ENCODE measurements around the gene MDK.

Gene MDK

DNA sequence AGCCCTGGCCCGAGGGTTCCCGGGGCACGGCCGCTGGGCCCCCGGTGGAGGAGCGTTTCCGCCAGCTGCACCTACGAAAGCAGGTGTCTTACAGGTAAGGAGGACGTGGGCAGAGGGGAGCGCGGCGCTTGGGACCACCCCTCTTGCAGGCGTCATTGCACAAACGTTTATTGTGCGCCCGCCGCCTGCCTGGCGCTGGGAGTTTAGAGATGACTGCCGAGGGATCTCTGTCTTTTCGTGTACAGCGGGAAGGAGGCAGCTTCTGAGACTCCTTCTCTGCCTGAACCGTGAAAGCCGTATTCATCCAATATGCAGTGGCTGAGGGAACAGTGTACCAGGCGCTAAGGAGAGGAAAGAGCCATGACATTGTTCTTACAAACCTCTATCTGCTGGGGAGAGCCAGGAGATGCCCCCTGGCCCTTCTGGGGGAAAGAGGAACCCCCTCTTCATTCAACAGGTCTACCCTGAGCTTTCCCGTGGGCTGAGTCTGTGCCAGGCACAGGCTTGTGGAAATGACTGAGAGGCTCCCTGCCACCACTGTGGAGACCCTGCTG is 48.0 kb upstream of the MDK start:
- peaks cover 24% of the 10 kb centered on the region for H3K4me1 ChIP-seq (ENCODE audit: control insufficient read depth, insufficient read depth, low read depth, low read length)
- H3K9me3 ChIP-seq (ENCODE audit: control insufficient read depth, low read length) = no peaks in the 10 kb centered on the region
- no peaks in the 10 kb centered on the region for H3K36me3 ChIP-seq (ENCODE audit: control insufficient read depth in 1 of 2, insufficient read depth in 2 of 2, low read depth in 1 of 2, low read length in 2 of 2)
- H4K91ac ChIP-seq (ENCODE audit: low read length) = no peak overlapping the region
- H2BK15ac ChIP-seq (ENCODE audit: low read depth, poor library complexity, severe bottlenecking) = no peak overlapping the region
- WGBS = 19% methylated on average over 19 of the region's 25 CpGs
- peak overlapping the region in 1 of 2 experiments; percentile 75 for H3K23ac ChIP-seq (ENCODE audit: low read length in 2 of 2)
- H2BK12ac ChIP-seq (ENCODE audit: low read length in 2 of 2) = peak overlapping the region in 1 of 2 experiments; percentile 35
- H3K4me2 ChIP-seq (ENCODE audit: low read length, poor library complexity, severe bottlenecking) = peak overlapping the region; percentile 83
- no peak overlapping the region for H2AK5ac ChIP-seq (ENCODE audit: low read length, severe bottlenecking)
- H3K4me3 ChIP-seq (ENCODE audit: insufficient read depth in 1 of 2, low read depth in 1 of 2, low read length in 2 of 2) = peak overlapping the region; percentile 45 to 53
- no peak for DNase-seq
- no peaks in the 10 kb centered on the region for H3K79me1 ChIP-seq (replicated peaks; ENCODE audit: low read length, poor library complexity, severe bottlenecking)
- H3K9ac ChIP-seq (ENCODE audit: low read length) = no peak overlapping the region
- no peak overlapping the region for H3K27ac ChIP-seq (ENCODE audit: low read length, poor library complexity, severe bottlenecking)
- no peak overlapping the region for H2BK5ac ChIP-seq (ENCODE audit: low read depth, low read length, poor library complexity, severe bottlenecking)
- peaks cover 53 to 54% of the 10 kb centered on the region in 2 experiments for H3K27me3 ChIP-seq (ENCODE audit: control insufficient read depth in 1 of 2, insufficient read depth in 1 of 2, low read length in 2 of 2)
- peak overlapping the region; percentile 70 for H2AFZ ChIP-seq (ENCODE audit: low read depth, low read length)
- no peak overlapping the region for H3K14ac ChIP-seq (ENCODE audit: low read length in 2 of 2)
- no peak overlapping the region for H2BK120ac ChIP-seq (ENCODE audit: low read depth, low read length)
- H4K8ac ChIP-seq (ENCODE audit: low read length) = no peak overlapping the region
- H3K4ac ChIP-seq (ENCODE audit: low read depth in 1 of 2, low read length in 2 of 2) = no peak overlapping the region
- H3K18ac ChIP-seq (ENCODE audit: low read depth in 1 of 2, low read length in 2 of 2) = no peak overlapping the region

DNA sequence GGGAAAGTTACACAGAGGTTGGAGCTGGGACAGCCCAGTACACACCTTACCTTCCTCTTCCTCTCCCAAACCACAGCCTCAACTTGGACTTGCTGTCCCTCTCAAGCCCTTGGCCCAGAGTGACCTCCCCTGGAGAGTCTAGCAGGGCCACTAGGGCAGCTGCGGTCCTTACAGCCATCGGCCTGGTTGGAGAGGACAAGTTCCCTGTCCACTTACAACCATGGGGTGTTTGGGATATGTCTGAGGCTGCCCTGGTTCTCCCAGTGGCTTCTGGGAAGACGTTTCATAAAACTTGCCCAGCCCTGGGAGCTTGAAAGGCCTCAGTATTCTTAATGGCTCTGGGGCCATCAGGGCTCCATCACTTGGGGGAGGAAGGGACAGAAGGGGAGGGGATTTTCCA is 47.3 kb upstream of the MDK start:
- Histone ChIP-seq H3K4me2 (ENCODE audit: low read length, poor library complexity, severe bottlenecking) (no peak overlapping the region), H2BK15ac (ENCODE audit: low read depth, poor library complexity, severe bottlenecking) (no peak overlapping the region), H3K4ac (ENCODE audit: low read depth in 1 of 2, low read length in 2 of 2) (no peak overlapping the region), H3K9ac (ENCODE audit: low read length) (no peak overlapping the region), H2BK120ac (ENCODE audit: low read depth, low read length) (no peak overlapping the region), H2BK5ac (ENCODE audit: low read depth, low read length, poor library complexity, severe bottlenecking) (no peak overlapping the region), H3K27me3 (ENCODE audit: control insufficient read depth in 1 of 2, insufficient read depth in 1 of 2, low read length in 2 of 2) (peaks cover 53% of the 10 kb centered on the region in 2 experiments), H3K9me3 (ENCODE audit: control insufficient read depth, low read length) (no peaks in the 10 kb centered on the region), H2AFZ (ENCODE audit: low read depth, low read length) (no peak overlapping the region), H2AK5ac (ENCODE audit: low read length, severe bottlenecking) (no peak overlapping the region), H2BK12ac (ENCODE audit: low read length in 2 of 2) (no peak overlapping the region), H3K14ac (ENCODE audit: low read length in 2 of 2) (no peak overlapping the region), H3K79me1 (replicated peaks; ENCODE audit: low read length, poor library complexity, severe bottlenecking) (no peaks in the 10 kb centered on the region), H3K4me1 (ENCODE audit: control insufficient read depth, insufficient read depth, low read depth, low read length) (peaks cover 31% of the 10 kb centered on the region), H3K4me3 (ENCODE audit: insufficient read depth in 1 of 2, low read depth in 1 of 2, low read length in 2 of 2) (no peak overlapping the region), H3K27ac (ENCODE audit: low read length, poor library complexity, severe bottlenecking) (no peak overlapping the region), H3K18ac (ENCODE audit: low read depth in 1 of 2, low read length in 2 of 2) (no peak overlapping the region), H4K91ac (ENCODE audit: low read length) (no peak overlapping the region), H3K23ac (ENCODE audit: low read length in 2 of 2) (no peak overlapping the region), H4K8ac (ENCODE audit: low read length) (no peak overlapping the region), H3K36me3 (ENCODE audit: control insufficient read depth in 1 of 2, insufficient read depth in 2 of 2, low read depth in 1 of 2, low read length in 2 of 2) (no peaks in the 10 kb centered on the region)
- WGBS = 90% methylated on average over 3 of the region's 3 CpGs
- DNase-seq = no peak

DNA sequence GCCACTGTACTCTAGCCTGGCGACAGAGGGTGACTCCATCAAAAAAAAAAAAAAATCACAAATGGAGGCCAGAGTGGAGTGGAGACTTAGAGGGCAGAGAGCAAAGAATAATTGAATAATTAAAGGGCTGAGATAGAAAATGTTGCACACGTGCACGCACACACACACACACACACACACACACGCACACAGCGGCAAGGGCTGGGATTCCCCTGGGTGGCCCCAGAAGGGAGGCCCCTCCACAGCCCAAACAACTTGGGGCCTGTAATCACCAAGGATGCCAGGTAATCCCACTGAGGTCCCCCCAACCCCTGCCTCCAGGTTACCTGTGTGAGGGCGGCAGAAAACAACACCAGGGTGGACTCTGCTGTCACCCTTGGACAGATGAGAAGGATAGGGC is 46.2 kb upstream of the MDK start:
- DNase-seq = no peak
- Histone ChIP-seq H3K14ac (ENCODE audit: low read length in 2 of 2) (no peak overlapping the region), H3K27ac (ENCODE audit: low read length, poor library complexity, severe bottlenecking) (no peak overlapping the region), H3K4ac (ENCODE audit: low read depth in 1 of 2, low read length in 2 of 2) (no peak overlapping the region), H2BK5ac (ENCODE audit: low read depth, low read length, poor library complexity, severe bottlenecking) (no peak overlapping the region), H3K36me3 (ENCODE audit: control insufficient read depth in 1 of 2, insufficient read depth in 2 of 2, low read depth in 1 of 2, low read length in 2 of 2) (no peaks in the 10 kb centered on the region), H3K27me3 (ENCODE audit: control insufficient read depth in 1 of 2, insufficient read depth in 1 of 2, low read length in 2 of 2) (peaks cover 43 to 49% of the 10 kb centered on the region in 2 experiments), H2BK120ac (ENCODE audit: low read depth, low read length) (no peak overlapping the region), H4K8ac (ENCODE audit: low read length) (no peak overlapping the region), H3K9ac (ENCODE audit: low read length) (no peak overlapping the region), H3K9me3 (ENCODE audit: control insufficient read depth, low read length) (no peaks in the 10 kb centered on the region), H2AK5ac (ENCODE audit: low read length, severe bottlenecking) (no peak overlapping the region), H2BK15ac (ENCODE audit: low read depth, poor library complexity, severe bottlenecking) (peak overlapping the region; percentile 26), H2AFZ (ENCODE audit: low read depth, low read length) (no peak overlapping the region), H3K23ac (ENCODE audit: low read length in 2 of 2) (no peak overlapping the region), H3K4me1 (ENCODE audit: control insufficient read depth, insufficient read depth, low read depth, low read length) (peaks cover 35% of the 10 kb centered on the region), H3K79me1 (replicated peaks; ENCODE audit: low read length, poor library complexity, severe bottlenecking) (no peaks in the 10 kb centered on the region), H3K4me2 (ENCODE audit: low read length, poor library complexity, severe bottlenecking) (no peak overlapping the region), H3K18ac (ENCODE audit: low read depth in 1 of 2, low read length in 2 of 2) (no peak overlapping the region), H3K4me3 (ENCODE audit: insufficient read depth in 1 of 2, low read depth in 1 of 2, low read length in 2 of 2) (no peak overlapping the region), H2BK12ac (ENCODE audit: low read length in 2 of 2) (peak overlapping the region in 1 of 2 experiments; percentile 37), H4K91ac (ENCODE audit: low read length) (no peak overlapping the region)
- WGBS = 88% methylated on average over 5 of the region's 6 CpGs

DNA sequence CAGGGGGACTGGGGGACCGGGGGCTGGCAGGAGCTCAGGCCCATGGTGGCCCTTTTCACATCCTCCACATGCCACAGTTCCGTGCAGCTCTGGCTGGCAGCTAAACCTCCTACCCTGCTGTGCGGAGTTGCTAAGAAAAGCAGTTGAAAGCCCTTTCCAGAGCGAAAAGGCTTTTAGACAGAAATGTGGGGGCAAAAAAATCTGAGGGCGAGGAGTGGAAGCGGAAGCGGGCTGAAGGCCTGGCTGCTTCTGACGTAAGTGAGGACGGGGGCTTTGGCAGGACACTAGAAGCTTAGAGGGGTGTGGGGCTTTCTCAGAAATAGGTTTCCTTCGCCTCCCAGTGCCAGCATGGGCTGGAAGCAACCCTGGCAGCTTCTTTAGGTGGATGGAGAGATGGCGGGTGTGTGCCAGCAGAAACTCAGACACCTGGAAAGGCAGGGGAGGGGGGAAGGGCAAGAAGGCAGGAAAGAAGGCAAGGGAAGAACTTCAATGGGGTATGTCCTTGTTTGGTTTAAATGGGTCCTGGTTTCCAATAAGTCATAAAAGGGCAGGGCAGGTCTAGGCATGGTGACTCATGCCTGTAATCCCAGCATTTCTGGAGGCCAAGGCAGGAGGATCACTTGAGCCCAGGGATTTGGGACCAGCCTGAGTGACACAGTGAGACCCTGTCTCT is 45.4 kb upstream of the MDK start:
- Histone ChIP-seq H2BK120ac (ENCODE audit: low read depth, low read length) (no peak overlapping the region), H3K4me2 (ENCODE audit: low read length, poor library complexity, severe bottlenecking) (no peak overlapping the region), H2BK15ac (ENCODE audit: low read depth, poor library complexity, severe bottlenecking) (peak overlapping the region; percentile 26), H3K9ac (ENCODE audit: low read length) (no peak overlapping the region), H3K18ac (ENCODE audit: low read depth in 1 of 2, low read length in 2 of 2) (no peak overlapping the region), H2AFZ (ENCODE audit: low read depth, low read length) (no peak overlapping the region), H3K4ac (ENCODE audit: low read depth in 1 of 2, low read length in 2 of 2) (no peak overlapping the region), H2BK5ac (ENCODE audit: low read depth, low read length, poor library complexity, severe bottlenecking) (no peak overlapping the region), H3K23ac (ENCODE audit: low read length in 2 of 2) (no peak overlapping the region), H2AK5ac (ENCODE audit: low read length, severe bottlenecking) (no peak overlapping the region), H3K4me3 (ENCODE audit: insufficient read depth in 1 of 2, low read depth in 1 of 2, low read length in 2 of 2) (no peak overlapping the region), H3K79me1 (replicated peaks; ENCODE audit: low read length, poor library complexity, severe bottlenecking) (no peaks in the 10 kb centered on the region), H3K14ac (ENCODE audit: low read length in 2 of 2) (no peak overlapping the region), H3K27me3 (ENCODE audit: control insufficient read depth in 1 of 2, insufficient read depth in 1 of 2, low read length in 2 of 2) (peaks cover 35 to 47% of the 10 kb centered on the region in 2 experiments), H3K27ac (ENCODE audit: low read length, poor library complexity, severe bottlenecking) (no peak overlapping the region), H2BK12ac (ENCODE audit: low read length in 2 of 2) (no peak overlapping the region), H3K36me3 (ENCODE audit: control insufficient read depth in 1 of 2, insufficient read depth in 2 of 2, low read depth in 1 of 2, low read length in 2 of 2) (no peaks in the 10 kb centered on the region), H4K91ac (ENCODE audit: low read length) (peak overlapping the region; percentile 16), H3K4me1 (ENCODE audit: control insufficient read depth, insufficient read depth, low read depth, low read length) (peaks cover 32% of the 10 kb centered on the region), H3K9me3 (ENCODE audit: control insufficient read depth, low read length) (no peaks in the 10 kb centered on the region), H4K8ac (ENCODE audit: low read length) (no peak overlapping the region)
- WGBS = 88% methylated on average over 11 of the region's 11 CpGs
- DNase-seq = no peak
